ENCODE results near the gene KCND3. TPM values are rescaled to one million over a fixed set of nuclear protein-coding genes. Genes with fewer than 3 reads are reported as not detected.

The KCND3 gene
- total and polyA plus RNA-seq, 2 experiments from 2014 or later = 0.10 to 0.18 TPM

DNA sequence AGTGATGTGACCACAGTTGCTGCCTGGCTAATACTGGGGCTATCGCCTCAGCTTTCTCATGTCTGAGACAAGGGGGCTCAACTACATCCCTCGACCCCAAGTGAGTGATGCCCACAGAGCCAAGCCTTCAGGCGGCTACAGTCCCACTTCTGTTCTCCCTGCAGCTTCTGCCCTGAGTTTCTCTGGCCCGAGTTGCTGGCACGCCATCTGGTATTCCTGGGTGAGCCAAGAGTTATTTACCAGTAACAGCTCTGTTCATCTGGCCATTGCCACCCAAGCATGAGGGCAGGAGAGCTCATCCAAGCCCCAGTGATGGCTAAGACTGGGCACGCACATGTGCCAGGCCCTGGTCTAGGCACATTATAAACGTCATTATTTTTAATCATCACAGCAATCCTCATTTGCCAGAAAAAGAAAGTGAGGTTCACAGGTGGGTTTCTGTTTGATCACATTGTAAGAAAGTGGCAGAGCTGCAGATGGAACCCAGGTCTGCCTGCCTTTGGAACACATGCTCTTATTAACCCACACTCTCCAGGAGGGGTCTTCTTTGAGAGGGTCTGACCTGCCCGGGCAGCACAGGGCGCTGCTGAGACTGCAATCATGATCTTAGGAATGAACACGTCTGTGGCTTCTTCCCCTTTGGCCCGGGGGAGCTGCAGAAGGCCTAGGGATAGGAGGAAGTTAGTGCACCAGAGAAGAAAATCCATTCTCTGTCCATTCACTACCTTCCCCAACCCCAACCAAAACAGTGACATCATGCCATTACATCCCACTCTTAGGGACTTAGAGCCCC lies 27.5 kb downstream of the KCND3 start (continued):
- TF ChIP-seq, protein P1, sequence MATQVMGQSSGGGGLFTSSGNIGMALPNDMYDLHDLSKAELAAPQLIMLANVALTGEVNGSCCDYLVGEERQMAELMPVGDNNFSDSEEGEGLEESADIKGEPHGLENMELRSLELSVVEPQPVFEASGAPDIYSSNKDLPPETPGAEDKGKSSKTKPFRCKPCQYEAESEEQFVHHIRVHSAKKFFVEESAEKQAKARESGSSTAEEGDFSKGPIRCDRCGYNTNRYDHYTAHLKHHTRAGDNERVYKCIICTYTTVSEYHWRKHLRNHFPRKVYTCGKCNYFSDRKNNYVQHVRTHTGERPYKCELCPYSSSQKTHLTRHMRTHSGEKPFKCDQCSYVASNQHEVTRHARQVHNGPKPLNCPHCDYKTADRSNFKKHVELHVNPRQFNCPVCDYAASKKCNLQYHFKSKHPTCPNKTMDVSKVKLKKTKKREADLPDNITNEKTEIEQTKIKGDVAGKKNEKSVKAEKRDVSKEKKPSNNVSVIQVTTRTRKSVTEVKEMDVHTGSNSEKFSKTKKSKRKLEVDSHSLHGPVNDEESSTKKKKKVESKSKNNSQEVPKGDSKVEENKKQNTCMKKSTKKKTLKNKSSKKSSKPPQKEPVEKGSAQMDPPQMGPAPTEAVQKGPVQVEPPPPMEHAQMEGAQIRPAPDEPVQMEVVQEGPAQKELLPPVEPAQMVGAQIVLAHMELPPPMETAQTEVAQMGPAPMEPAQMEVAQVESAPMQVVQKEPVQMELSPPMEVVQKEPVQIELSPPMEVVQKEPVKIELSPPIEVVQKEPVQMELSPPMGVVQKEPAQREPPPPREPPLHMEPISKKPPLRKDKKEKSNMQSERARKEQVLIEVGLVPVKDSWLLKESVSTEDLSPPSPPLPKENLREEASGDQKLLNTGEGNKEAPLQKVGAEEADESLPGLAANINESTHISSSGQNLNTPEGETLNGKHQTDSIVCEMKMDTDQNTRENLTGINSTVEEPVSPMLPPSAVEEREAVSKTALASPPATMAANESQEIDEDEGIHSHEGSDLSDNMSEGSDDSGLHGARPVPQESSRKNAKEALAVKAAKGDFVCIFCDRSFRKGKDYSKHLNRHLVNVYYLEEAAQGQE (IDR thresholded peaks at IDR 0.05; ENCODE audit: unreplicated experiment) = no peak

DNA sequence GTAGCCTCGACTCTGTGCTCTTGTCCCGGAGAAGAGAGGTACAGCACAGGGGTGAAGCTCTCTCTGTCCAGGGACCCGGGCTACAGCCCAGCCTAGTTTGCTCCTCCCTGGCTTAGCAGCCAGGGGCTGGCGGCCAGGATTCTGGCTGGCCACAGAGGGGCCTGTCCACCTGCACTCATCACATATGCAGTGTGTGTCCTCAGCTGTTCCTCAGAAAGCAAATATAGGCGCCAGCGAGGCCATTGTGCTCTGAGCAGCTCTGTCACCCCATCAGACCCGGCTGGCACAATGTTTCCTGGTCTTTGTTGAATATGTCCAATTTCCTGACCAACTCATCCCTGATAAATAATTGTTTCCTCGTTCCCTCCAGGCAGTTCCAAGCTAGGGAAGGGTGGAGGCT lies 28.5 kb downstream of the KCND3 start:
- TF ChIP-seq ZNF331 (CRISPR knock-in tag; IDR thresholded peaks at IDR 0.05; ENCODE audit: low read depth) = no peak
- TF ChIP-seq POLR2AphosphoS5 (IDR thresholded peaks at IDR 0.05; ENCODE audit: low read depth) = no peak
- TF ChIP-seq, protein P1 (IDR thresholded peaks at IDR 0.05; ENCODE audit: unreplicated experiment) = no peak
- TF ChIP-seq STAT1 (IDR thresholded peaks at IDR 0.05; ENCODE audit: unreplicated experiment) = no peak
- no peak for ATAC-seq
- Histone ChIP-seq H3K36me3 (ENCODE audit: insufficient read depth) (no peaks in the 10 kb centered on the region), H3K79me2 (replicated peaks; ENCODE audit: insufficient read depth) (no peaks in the 10 kb centered on the region), H3K27ac (ENCODE audit: low read depth) (no peak overlapping the region), H3K27me3 (ENCODE audit: insufficient read depth) (no peaks in the 10 kb centered on the region), H3K4me1 (ENCODE audit: insufficient read depth) (peaks cover 9% of the 10 kb centered on the region), H3K9me2 (ENCODE audit: insufficient read depth) (peaks cover 3% of the 10 kb centered on the region; the same call in 1 of the 2 replicates), H3K4me2 (no peak overlapping the region), H3F3A (replicated peaks; ENCODE audit: low read depth) (no peaks in the 10 kb centered on the region), H3K4me3 (no peak overlapping the region), H4K20me1 (replicated peaks; ENCODE audit: insufficient read depth) (no peaks in the 10 kb centered on the region), H2AFZ (no peak overlapping the region)
- Mint-ChIP-seq H3K9me3 (no peaks in the 10 kb centered on the region), H3K4me1 (peaks cover 21% of the 10 kb centered on the region), H3K36me3 (ENCODE audit: low read depth) (no peaks in the 10 kb centered on the region), H3K27me3 (ENCODE audit: insufficient read depth, low read depth, poor library complexity) (peaks cover 18% of the 10 kb centered on the region), H3K4me3 (no peak overlapping the region), H3K27ac (no peak overlapping the region)
- DNase-seq (ENCODE audit: low spot score) = no peak

DNA sequence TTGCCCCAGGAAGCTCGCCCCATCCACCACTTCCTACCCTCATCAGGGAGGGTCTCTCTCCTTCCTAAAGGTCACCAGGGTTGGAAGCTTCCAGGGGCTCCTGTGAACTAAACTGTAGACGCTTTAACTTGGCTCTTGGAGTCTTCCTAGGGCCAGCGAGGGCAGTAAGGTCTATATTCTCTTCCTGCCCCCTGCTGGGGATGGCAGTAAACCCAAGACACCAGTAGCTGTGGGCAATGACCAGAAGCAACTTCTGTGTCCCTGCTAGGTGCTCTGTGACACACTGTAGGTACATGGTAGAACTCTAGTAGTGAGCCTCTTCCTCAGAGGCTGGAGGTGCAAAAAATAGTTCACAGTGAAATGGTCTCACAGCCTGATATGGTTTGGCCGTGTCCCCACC lies 30.0 kb downstream of the KCND3 start:
- no peak overlapping the region for H2AFZ ChIP-seq
- H3K4me1 Mint-ChIP-seq = peaks cover 11% of the 10 kb centered on the region
- H4K20me1 ChIP-seq (replicated peaks; ENCODE audit: insufficient read depth) = no peaks in the 10 kb centered on the region

More for the DNA sequence above, 30.0 kb downstream of the KCND3 start:
- no peak overlapping the region for H3K4me3 Mint-ChIP-seq
- peaks cover 8% of the 10 kb centered on the region for H3K4me1 ChIP-seq (ENCODE audit: insufficient read depth)
- H3K4me2 ChIP-seq = no peak overlapping the region
- TF ChIP-seq EZH2 (IDR thresholded peaks at IDR 0.05; ENCODE audit: low read depth, unreplicated experiment) = no peak
- TF ChIP-seq, protein P2, sequence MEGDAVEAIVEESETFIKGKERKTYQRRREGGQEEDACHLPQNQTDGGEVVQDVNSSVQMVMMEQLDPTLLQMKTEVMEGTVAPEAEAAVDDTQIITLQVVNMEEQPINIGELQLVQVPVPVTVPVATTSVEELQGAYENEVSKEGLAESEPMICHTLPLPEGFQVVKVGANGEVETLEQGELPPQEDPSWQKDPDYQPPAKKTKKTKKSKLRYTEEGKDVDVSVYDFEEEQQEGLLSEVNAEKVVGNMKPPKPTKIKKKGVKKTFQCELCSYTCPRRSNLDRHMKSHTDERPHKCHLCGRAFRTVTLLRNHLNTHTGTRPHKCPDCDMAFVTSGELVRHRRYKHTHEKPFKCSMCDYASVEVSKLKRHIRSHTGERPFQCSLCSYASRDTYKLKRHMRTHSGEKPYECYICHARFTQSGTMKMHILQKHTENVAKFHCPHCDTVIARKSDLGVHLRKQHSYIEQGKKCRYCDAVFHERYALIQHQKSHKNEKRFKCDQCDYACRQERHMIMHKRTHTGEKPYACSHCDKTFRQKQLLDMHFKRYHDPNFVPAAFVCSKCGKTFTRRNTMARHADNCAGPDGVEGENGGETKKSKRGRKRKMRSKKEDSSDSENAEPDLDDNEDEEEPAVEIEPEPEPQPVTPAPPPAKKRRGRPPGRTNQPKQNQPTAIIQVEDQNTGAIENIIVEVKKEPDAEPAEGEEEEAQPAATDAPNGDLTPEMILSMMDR (conservative IDR thresholded peaks at IDR 0.05; ENCODE audit: low read depth in 2 of 2) = peak in 1 of 2 experiments; percentile 30; a peak in 2 of 4 replicates
- TF ChIP-seq ZNF114 (CRISPR knock-in tag; IDR thresholded peaks at IDR 0.05) = no peak
- H3K36me3 Mint-ChIP-seq (ENCODE audit: low read depth) = no peaks in the 10 kb centered on the region
- peaks cover 10% of the 10 kb centered on the region for H3K27me3 Mint-ChIP-seq (ENCODE audit: insufficient read depth, low read depth, poor library complexity)
- no peak overlapping the region for H3K27ac ChIP-seq (ENCODE audit: low read depth)
- no peaks in the 10 kb centered on the region for H3F3A ChIP-seq (replicated peaks; ENCODE audit: low read depth)
- H3K79me2 ChIP-seq (replicated peaks; ENCODE audit: insufficient read depth) = no peaks in the 10 kb centered on the region
- H3K9me2 ChIP-seq (ENCODE audit: insufficient read depth) = peaks cover 6% of the 10 kb centered on the region; the same call in 1 of the 2 replicates
- no peak for ATAC-seq
- no peaks in the 10 kb centered on the region for H3K36me3 ChIP-seq (ENCODE audit: insufficient read depth)
- no peak overlapping the region for H3K27ac Mint-ChIP-seq
- H3K4me3 ChIP-seq = no peak overlapping the region
- no peaks in the 10 kb centered on the region for H3K27me3 ChIP-seq (ENCODE audit: insufficient read depth)
- DNase-seq (ENCODE audit: low spot score) = no peak
- no peaks in the 10 kb centered on the region for H3K9me3 Mint-ChIP-seq
